CD1c-positive myeloid dendritic cell (primary cell): Measurements from ENCODE around the gene RNGTT.

Experiments
- DNase-seq: peaks from one replicate; pipeline ENCODE4 v3.0.0-alpha.2; 2016; ENCODE audit errors: extremely low spot score

Gene RNGTT

DNA sequence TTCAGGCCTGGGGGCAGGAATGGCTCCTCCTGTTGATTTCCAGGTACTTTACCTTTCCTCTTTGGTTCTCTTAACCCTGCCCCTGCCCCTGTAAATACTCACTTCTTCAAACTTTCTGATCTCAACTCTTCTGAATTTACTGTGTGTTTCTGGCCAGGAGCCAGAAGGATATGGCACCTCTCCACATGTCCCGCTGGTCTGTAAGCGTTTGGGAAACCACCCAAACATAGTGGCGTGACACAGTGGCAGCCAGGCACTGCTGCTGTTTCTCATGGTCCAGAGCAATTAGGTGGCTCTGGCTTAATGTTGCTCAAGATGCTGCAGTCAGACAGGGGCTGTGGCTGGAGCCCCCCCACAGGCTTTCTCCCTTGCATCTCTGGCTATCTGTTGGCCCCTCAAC is 374.5 kb downstream of the RNGTT start:
- no peak for DNase-seq

DNA sequence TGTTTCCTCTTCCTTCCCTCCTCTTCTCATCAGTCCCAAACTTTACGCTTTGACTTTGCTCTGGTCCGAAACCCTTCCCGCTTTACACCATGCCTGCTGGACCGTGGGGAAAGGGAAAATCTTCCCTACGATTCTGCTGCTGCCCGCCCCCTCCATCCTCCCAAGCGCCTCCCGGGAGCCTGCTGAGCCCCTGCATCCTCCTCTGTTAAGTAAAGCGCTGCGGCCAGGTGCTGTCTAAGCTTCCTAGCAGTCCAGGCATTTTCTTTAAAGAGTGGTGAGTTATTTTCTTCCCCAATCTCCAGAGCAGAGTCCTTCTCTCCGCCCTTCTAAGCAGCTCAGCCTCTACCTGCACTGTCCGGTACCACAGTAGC is 376.3 kb downstream of the RNGTT start:
- no peak for DNase-seq

DNA sequence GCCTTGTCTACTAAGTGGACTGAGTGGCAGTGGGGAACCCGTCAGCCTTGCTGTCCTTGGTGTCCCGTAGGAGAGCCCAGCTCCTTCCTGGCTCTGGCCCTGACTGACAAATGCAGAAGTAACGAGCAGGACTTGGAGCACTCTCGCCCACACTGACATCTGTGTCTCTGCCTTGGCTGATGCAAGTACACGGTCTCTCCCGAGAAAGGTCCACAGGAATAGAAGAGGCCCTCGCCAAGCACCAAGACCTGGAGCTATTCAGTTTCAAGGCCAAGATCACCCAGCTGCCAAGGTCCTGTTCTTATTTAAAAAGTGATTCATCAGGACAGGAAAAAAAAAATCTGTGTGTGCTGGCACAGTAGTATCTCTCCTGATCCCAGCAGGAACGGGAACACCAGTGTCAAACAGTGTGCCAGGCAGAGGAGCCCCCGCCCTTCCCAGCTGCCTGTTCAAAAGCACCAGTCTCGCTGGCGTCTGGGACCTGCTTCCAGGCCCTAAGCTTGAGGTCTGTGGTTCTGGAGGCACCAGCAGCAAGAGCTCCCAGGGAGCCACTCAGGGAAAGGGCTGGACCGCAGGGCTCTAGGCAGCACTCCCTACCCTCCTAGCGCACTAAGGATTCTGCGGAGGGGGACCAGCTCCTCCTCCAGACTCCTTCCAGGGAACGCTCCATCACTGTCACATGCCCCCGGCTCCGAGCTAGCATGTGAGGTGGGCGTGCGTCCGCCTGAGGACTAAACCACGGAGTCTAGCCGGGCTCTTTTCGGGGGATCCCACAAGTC is 376.9 kb downstream of the RNGTT start:
- no peak for DNase-seq

DNA sequence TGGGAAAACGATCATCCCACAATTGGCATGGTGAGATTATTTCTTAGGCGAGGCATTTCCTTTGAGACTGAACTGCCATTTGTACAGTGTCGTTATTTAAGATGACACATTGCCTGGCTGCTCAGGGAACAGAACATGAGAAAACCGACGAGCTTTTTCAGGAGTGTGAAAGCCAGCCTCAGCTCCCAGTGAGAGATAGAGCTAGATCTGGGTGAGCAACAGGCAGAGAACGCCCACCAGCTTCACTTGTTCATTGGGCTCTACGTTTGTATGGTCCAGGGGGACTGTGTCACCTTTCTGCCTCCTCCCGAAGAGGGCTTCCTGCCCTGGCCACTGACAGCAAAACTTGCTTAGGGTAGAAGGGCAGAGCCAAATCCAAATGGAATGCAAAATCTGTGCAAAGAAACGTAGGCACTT is 378.1 kb downstream of the RNGTT start:
- no peak for DNase-seq

DNA sequence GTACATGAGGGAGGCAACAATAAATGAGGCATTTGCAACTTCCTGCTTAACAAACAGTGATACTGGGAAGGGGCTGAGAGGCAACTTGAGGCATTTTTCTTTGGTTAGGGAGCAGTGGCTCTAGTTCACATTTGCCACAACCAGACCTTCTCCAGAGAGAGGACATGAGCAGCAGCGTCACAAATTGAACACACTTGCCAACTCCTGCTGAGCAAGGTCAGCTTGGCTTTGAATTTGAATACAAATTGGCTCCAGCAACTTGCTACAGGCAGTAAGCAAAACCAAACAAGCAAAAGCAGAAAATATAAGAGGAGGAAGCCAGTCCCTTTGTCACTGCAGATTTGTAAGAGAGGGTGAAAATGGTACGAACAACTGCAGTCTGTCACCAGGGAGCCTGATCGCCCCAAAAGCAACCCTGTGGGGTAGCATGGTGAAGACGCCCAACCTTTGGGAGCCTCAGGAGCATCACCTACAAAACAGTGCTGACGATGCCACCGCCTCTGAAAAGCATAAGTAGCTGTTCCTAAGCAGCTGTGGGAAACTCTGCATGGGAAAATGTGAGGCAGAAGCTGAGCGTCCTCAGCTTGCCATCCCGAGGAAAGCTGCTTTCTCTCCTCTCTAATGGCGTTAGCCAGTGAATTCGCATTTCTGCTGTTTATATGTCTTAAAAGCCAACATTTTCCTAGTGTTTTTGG is 378.7 kb downstream of the RNGTT start:
- DNase-seq = no peak

DNA sequence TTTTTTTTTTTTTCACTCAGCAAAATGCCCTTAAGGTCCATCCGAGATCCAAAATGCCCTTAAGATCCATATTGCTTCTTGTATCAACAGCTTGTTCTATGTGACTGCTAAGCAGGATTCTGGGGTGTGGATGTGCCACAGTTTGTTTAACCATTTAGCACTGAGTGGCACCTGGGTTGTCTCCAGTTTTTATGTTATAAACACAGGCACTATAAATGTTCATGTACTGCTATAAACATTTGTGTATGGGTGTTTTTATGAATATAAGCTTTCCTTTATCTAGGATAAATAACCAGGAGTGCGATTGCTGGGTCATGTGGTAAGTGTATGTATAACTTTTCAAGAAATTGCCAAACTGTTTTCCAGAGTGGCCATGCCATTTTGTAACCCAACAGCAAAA is 386.0 kb downstream of the RNGTT start:
- no peak for DNase-seq

DNA sequence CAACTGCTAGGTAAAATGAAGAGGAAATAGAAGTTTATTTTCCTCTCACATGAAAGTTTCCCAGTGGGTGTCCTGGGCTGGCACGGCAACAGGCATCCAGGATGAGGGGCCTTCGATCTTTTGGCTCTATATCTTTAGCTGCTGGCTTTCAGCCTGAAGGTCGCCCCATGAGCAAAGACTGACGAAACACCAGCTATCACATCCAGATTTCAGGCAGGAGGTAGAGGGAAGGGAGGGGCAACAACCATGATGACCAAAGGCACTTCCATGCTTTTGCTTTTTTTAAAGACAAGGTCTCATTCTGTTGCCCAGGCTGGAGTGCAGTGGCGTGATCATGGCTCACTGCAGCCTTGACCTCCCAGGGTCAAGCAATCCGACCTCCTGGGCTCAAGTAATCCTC is 387.9 kb downstream of the RNGTT start:
- DNase-seq = no peak

DNA sequence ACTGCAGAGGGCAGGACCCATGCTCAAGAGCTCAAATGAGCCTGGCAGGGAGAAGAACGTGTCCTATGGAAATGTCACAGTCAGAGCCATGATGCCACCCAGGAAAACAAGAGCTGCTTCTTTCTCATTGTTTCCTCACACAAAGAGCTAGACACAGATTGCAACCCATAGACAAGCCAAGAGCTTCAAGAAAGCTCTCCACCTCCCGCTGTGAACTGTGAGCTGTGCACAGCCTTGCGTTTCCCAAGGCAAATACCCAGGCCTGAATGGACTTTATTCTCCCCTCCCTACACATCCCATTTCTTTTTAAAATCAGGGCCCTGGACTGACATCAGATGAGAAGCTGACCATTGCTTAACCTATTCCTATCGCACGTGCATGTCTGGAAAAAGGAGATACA is 388.8 kb downstream of the RNGTT start:
- DNase-seq = no peak

DNA sequence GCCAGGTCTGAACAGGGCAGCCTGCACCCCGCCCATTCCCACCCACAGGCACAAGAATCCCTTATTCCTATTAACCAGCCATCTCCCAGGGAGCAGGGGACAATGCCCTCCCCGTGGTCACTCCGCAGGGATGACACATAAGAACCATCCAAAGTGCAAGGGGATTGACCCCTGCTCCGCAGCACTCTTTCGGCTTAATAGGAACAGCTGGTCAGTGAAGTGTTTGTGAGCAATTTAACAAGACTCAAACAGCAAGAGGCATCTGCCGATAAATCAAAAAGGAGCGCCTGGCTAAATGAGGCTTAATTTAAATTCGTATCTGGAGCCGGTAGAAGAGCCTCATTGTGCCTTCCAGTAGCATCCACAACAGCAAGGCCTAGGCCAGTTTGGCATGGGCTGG is 389.4 kb downstream of the RNGTT start:
- no peak for DNase-seq

DNA sequence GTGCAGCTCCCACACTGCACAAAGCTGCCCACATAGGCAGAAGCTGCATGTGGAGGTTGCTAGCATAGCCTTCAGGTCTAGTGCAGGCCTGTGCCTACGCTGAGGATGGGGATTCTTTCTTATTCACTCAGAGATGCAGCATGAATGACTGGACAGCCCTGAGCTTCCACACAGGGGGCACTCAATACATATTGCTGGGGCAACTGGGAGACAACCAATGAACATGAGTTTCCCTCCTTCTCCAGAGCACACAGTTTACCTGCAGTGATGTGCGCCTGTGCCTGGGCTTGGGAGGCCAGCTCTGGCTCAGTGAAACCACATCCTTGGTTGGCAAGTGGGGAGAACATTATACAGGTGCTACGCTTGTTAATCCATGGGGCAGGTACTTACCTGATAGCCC is 389.9 kb downstream of the RNGTT start:
- no peak for DNase-seq

DNA sequence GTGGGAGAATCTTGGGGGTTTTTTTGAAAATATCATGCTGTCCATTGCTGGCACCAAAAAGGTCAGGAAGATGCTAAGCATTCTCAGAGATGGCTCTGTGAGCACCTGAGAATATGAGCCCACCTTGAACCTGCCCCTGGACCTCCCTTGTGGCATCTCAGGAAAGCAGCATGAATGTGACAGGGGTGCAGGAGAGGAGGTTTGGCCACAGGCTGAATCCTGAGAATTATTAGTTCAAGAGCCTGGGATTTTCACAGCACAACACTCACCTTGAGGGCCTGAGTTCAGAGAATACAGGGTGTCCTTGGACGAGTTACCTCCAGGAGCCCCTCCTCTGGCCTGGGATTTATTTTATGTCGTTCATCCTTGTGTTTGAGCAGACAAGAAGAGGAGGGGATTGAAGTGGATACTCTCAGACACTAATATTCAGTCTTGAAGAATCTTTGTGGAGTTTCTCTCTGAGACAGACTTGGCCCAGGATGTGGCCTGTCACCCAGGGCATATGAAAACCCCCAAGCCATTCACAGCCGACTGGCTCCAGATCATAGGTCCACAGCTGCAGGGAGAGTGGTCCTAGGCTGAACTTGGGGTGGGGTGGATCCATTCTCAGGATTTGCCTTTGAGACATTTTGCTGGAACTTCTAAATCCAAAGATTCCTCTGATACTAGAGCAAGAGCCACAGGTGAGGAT is 390.8 kb downstream of the RNGTT start:
- DNase-seq = no peak

DNA sequence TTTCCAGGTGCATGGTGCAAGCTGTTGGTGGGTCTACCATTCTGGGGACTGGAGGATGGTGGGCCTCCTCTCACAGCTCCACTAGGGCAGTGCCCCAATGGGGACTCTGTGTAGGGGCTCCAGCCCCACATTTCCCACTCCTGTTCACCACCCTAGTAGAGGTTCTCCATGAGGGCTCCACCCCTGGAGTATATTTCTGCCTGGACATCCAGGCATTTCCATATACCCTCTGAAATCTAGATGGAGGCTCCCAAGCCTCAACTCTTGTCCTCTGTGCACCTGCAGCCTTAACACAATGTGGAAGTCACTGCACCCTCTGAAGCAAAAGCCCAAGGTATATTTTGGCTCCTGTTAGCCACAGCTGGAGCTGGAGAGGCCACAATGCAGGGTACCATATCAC is 393.5 kb downstream of the RNGTT start:
- no peak for DNase-seq

DNA sequence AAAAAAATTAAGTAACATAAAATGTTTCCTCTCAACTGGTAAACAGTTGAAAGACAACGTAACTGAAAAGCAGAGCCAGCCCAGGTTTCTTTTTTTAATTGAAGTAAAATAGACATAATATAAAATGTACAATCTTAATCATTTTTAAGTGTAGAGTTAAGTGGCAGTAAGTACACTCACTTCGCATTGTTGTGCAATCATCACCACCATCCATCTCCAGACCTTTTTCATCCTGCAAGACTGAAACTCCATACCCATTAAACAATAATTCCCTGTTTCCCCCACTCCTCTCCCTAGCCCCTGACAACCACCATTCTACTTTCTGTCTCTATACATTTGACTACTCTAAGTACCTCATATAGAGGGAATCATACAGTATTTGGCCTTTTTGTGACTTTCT is 395.7 kb downstream of the RNGTT start:
- no peak for DNase-seq

DNA sequence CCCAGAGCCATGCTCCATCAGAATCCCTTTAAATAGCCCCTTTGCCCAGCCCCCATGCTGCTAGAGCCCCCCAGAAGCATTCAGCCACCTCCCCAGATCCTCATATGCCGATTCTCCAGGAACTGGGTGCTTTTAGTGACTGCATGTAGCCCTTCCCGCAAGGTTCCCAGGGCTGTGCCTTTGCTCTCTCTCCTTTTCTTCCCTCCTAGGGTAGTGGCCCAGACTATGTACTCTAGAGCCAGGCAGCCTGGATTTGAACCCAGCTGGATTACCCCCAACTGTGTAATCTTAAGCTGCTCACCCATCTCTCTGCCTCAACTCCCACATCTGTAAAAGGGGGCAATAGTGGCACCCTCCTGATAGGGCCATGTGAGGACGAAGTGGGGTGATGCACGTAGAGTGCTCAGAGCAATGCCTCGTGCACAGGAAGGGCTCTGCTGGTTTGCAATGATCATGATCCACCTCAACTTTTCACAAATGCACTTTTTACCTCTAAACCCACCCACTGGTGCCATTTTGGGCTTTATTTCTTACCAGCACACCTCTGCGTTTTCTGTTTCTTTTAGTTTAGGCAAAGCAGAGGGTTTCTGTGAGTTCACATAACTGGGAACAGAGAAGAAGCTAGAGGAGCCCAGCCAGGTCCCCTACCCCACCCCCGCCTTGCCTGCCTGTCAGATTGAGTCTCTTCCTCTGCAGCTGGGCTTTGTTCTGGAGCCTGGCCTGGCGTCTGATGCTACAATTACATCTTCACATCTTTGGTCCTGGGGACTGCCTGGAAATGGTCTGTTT is 396.5 kb downstream of the RNGTT start:
- DNase-seq = no peak

DNA sequence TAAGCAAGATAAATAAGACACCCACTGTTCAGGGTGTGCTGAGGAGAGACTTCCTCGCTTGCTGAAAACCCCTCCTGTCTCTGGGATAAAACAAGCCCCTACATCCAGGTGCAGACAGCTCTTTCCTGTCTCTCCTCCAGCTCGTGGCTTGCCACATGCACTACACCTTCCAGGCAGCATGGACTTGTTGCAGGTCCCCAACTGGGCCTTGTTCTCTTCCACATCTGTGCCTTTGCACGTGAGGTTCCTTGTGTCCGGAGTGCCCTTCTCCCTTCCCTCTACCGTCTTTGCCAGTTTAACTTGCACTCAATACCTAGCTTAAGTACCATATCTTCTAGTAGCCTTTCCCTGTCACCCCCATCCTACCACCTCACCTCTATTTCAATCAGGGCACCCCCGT is 397.6 kb downstream of the RNGTT start:
- no peak for DNase-seq

DNA sequence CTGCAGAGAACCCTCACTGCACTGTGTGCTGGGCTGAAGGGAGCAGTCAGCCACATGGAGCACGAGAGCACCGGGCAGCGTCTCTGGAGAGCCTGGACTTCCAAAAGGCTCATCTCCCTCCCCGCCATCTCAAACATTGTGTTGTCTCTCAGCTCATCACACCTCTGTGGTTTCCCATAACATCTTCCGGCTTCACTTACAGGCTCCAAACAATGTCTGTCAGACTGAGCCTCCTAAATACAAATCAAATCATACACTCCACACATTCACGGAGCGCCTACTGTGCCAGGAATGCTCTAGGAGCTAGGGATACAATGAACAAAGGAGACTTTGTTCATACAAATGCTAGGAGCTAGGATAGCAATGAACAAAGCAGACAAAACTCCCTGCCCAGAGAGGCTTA is 398.0 kb downstream of the RNGTT start:
- DNase-seq = no peak

DNA sequence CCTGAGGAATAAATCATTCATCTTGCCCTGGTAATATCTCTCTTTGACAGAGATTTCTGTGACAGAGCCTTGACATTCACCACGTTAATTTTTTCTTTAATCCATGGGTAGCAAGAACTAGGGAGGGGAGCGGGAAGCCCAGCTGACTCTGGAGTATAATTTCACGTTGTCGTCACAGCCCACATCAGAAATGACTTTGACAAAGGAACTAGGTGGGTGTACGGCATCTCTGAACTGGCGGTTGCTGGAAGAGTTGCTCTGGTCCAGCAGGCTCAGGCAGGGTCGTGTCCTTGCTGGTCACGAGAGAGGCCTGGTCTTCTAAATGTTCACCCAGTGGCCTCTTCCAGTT is 400.2 kb downstream of the RNGTT start:
- DNase-seq = no peak

DNA sequence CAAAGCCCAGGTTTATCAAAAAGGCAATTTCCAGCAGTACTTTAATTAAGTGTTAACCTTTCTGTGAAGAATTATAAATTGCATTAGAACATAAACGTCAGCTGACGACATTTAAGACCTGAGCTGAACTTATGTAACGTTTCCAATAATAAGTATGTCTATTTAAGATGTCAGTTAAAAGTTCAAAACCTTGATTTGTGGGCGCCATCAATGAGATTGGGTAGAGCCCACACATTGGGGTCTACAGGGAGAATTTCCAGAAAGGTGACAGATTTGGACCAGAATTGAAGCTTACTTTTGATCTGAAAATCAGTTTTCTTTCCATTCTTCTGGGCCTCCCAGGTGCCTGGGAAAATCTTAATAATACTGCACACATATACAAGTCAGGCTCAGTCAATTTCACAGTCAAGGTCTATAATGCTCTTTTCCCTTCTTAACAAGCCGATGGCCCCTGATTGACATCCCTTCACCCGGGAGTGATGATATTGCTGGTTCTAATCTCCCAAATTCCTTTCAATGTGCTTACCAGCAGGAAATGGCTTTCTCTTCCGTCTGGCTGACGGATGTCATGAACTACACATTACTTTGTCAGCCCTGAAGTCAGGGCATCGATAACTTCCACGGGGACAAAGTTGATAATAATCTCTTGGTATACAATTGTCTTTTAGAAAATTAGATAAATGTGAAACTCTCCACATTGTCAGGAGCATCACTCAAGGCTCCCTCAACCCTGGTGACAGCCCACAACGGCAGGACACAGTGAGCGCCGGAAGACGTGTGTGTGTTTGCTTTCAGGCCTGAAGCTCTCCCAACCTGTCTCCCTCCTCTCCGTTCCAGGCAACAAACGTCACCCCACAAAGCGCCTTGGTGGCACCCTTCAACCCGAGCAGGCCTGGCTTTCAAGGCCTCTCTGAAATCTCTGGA is 400.8 kb downstream of the RNGTT start:
- DNase-seq = no peak

DNA sequence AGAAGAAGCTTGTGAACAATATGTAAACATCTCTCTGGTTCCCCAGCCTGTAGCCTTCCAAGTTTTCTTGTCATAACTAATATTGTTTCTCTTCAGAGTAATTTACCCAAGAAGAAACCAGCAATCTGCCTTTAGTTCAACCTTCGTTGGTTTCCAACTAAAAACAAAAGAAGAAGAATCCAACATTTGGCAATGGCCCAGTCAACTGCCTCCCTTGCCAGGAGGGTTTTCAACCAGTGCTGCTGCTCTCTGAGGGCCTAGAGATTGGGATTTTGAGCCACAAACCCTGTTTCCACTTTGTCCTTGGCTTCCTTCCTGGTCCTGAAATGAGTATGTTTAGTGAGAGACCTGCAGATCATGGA is 401.5 kb downstream of the RNGTT start:
- no peak for DNase-seq

DNA sequence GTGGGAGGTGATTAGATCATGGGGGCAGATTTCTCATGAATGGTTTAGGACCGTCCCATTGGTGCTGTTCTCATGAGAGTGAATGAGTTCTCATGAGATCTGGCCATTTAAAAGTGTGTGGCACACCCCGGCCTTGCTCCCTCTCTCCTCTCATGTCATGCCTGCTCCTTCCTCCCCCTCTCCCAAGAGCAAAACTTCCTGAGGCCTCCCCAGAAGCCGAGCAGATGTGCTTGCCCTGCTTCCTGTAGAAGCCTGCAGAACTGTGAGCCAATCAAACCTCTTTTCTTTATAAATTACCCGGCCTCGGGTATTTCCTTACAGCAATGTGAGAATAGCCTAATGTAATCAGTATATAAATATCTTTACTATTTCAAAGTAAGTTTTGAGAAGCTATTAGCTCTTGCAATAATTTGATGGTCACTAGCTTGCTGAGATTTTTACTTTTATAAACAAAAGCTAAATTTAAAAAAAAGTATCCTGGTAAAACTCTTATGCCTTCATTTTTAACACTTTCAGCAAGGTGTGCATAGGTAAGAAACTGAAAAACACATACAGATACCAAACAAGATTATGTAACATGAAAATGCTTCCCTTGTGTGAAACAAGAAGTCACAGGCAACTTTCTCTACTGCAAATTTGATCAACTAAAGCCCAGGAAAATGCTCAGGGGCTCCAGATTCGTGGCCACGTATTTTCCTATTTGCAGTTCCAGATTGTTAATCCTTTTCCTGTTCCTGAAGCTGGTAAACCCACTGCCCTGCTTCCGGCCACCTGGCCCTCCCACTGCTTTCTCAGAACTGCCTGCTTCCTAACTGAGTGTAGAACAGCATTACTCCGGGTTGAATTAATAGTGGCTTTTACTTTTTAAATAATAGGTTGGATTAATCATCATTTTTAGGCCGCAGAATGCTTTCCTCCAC is 402.1 kb downstream of the RNGTT start:
- DNase-seq = no peak
